IMR-90 (cell line): ENCODE data around the gene CRYM. TPM values are rescaled to one million over a fixed set of nuclear protein-coding genes. Genes with fewer than 3 reads are reported as not detected.

Source experiments
- ATAC-seq: fragments of 200-7000 bp; cut with Tn5 transposase; 2 replicates; pipeline ENCODE4 v1.9.1; 2020; ENCODE audit warnings: low read depth, mild to moderate bottlenecking, moderate library complexity
- BruUV-seq: library from RNA; stranded (reverse); fragments of 400-500 nt; replicated peaks from 2 replicates; lab custom pipeline; 2021; lab: Mats Ljungman, UMichigan
- CTCF ChIA-PET: fragments of 300-600 bp; formaldehyde crosslinking; extraction: SDS; loops from one replicate; lab custom pipeline; 2021; ENCODE audit warnings: antibody characterized with exemption; lab: Yijun Ruan, JAX
- POLR2A ChIA-PET: fragments of 300-600 bp; sonication (Branson Sonifier 250); formaldehyde crosslinking; loops from one replicate; lab custom pipeline; 2022; ENCODE audit warnings: antibody characterized with exemption; ENCODE audit not compliant: unreplicated experiment; lab: Charles Lee
- DNase-seq: peaks from one replicate; pipeline ENCODE4 v3.0.0; 2013
- H2AFZ ChIP-seq: replicated peaks from 2 replicates; pipeline ENCODE3; 2013; ENCODE audit warnings: low read length, mild to moderate bottlenecking; ENCODE audit not compliant: poor library complexity
- H2AK5ac ChIP-seq: 2 replicates; pipeline ENCODE4 v1.6.1; 2013; ENCODE audit warnings: low read depth, low read length, inconsistent platforms
- H2AK9ac ChIP-seq: replicated peaks from 2 replicates; pipeline ENCODE3; 2013; ENCODE audit warnings: mild to moderate bottlenecking, low read depth, low read length, moderate library complexity; ENCODE audit not compliant: poor library complexity
- H2BK120ac ChIP-seq: 2 replicates; pipeline ENCODE4 v1.6.1; 2013; ENCODE audit warnings: low read depth, low read length, inconsistent platforms
- H2BK15ac ChIP-seq: 3 replicates; pipeline ENCODE4 v1.6.1; 2013; ENCODE audit warnings: low read depth, low read length, inconsistent platforms
- H2BK20ac ChIP-seq: 2 replicates; pipeline ENCODE4 v1.6.1; 2013; ENCODE audit warnings: low read depth, mild to moderate bottlenecking, inconsistent platforms, low read length, moderate library complexity
- H2BK5ac ChIP-seq: 2 replicates; pipeline ENCODE4 v1.6.1; 2013; ENCODE audit warnings: mild to moderate bottlenecking, low read depth, low read length, inconsistent platforms; ENCODE audit not compliant: poor library complexity, severe bottlenecking
- H3K14ac ChIP-seq: replicated peaks from 2 replicates; pipeline ENCODE4 v1.6.1; 2013; ENCODE audit warnings: low read depth, low read length, inconsistent platforms
- H3K18ac ChIP-seq: 2 replicates; pipeline ENCODE4 v1.6.1; 2013; ENCODE audit warnings: low read depth, low read length, control low read depth
- H3K23ac ChIP-seq: 2 replicates; pipeline ENCODE4 v1.6.1; 2013; ENCODE audit warnings: low read depth, low read length, inconsistent platforms
- H3K27ac ChIP-seq: 2 replicates; pipeline ENCODE4 v1.5.1; 2013; ENCODE audit warnings: mild to moderate bottlenecking, control low read depth, low read length; ENCODE audit not compliant: insufficient read depth
- H3K27me3 ChIP-seq: 2 replicates; pipeline ENCODE4 v1.6.1; 2013; ENCODE audit warnings: low read length; ENCODE audit not compliant: control insufficient read depth, insufficient read depth
- H3K36me3 ChIP-seq: 2 replicates; pipeline ENCODE4 v1.6.1; 2013; ENCODE audit warnings: low read length, mixed read lengths; ENCODE audit not compliant: control insufficient read depth, insufficient read depth
- H3K4ac ChIP-seq: 2 replicates; pipeline ENCODE4 v1.6.1; 2013; ENCODE audit warnings: low read depth, low read length, inconsistent platforms
- H3K4me1 ChIP-seq: 2 replicates; pipeline ENCODE4 v1.6.1; 2013; ENCODE audit warnings: low read length, mixed read lengths; ENCODE audit not compliant: control insufficient read depth, insufficient read depth
- H3K4me2 ChIP-seq: 2 replicates; pipeline ENCODE4 v1.6.1; 2013; ENCODE audit warnings: low read depth, mild to moderate bottlenecking, control low read depth, low read length, moderate library complexity
- H3K4me3 ChIP-seq: 2 replicates; pipeline ENCODE4 v1.5.1; 2013; ENCODE audit warnings: low read depth, mild to moderate bottlenecking, control low read depth, low read length, moderate library complexity; ENCODE audit not compliant: insufficient read depth
- H3K56ac ChIP-seq: 2 replicates; pipeline ENCODE4 v1.6.1; 2013; ENCODE audit warnings: low read length, inconsistent platforms; ENCODE audit not compliant: insufficient read depth; ENCODE audit errors: extremely low read depth
- H3K79me1 ChIP-seq, 2 experiments: 2 replicates each; pipeline ENCODE4 v1.6.1; 2013; ENCODE audit warnings: low read length in 2 of 2, inconsistent platforms in 1 of 2, low read depth in 1 of 2
- H3K9ac ChIP-seq: 2 replicates; pipeline ENCODE4 v1.6.1; 2013; ENCODE audit warnings: low read depth, low read length, control low read depth
- H3K9me1 ChIP-seq: 2 replicates; pipeline ENCODE4 v1.6.1; 2013; ENCODE audit warnings: low read length, inconsistent platforms; ENCODE audit not compliant: insufficient read depth
- H3K9me3 ChIP-seq: 2 replicates; pipeline ENCODE4 v1.6.1; 2013; ENCODE audit warnings: low read length; ENCODE audit not compliant: control insufficient read depth, insufficient read depth
- H4K20me1 ChIP-seq: 2 replicates; pipeline ENCODE4 v1.6.1; 2013; ENCODE audit warnings: low read length, inconsistent platforms; ENCODE audit not compliant: insufficient read depth
- H4K5ac ChIP-seq: 2 replicates; pipeline ENCODE4 v1.6.1; 2013; ENCODE audit warnings: mild to moderate bottlenecking, low read depth, low read length, control low read depth
- H4K8ac ChIP-seq, 2 experiments: 2 replicates each; pipeline ENCODE4 v1.6.1; 2013; ENCODE audit warnings: low read depth in 2 of 2, low read length in 2 of 2, control low read depth in 1 of 2, inconsistent platforms in 1 of 2
- H4K91ac ChIP-seq: 2 replicates; pipeline ENCODE4 v1.6.1; 2013; ENCODE audit warnings: low read depth, low read length, inconsistent platforms; ENCODE audit not compliant: insufficient read depth
- BHLHE40 ChIP-seq: fragments of 150-350 bp; IDR thresholded peaks from 2 replicates; pipeline ENCODE4 v1.6.1; 2016; ENCODE audit warnings: mild to moderate bottlenecking, low read depth, low read length
- CEBPB ChIP-seq: IDR thresholded peaks from 2 replicates; pipeline ENCODE4 v1.6.1; 2012; ENCODE audit warnings: low read depth, low read length, improper control_type of control experiment
- CHD1 ChIP-seq: IDR thresholded peaks from 2 replicates; pipeline ENCODE4 v1.6.1; 2012; ENCODE audit warnings: low read depth, low read length, improper control_type of control experiment
- FOS ChIP-seq: fragments of 150-350 bp; IDR thresholded peaks from 2 replicates; pipeline ENCODE4 v1.6.1; 2016; ENCODE audit warnings: low read depth, low read length
- MAFK ChIP-seq: IDR thresholded peaks from 2 replicates; pipeline ENCODE4 v1.6.1; 2012; ENCODE audit warnings: low read depth, low read length, improper control_type of control experiment
- MAZ ChIP-seq: IDR thresholded peaks from 2 replicates; pipeline ENCODE4 v1.6.1; 2012; ENCODE audit warnings: low read depth, mild to moderate bottlenecking, low read length, improper control_type of control experiment, moderate library complexity, borderline replicate concordance
- MXI1 ChIP-seq: IDR thresholded peaks from 2 replicates; pipeline ENCODE4 v1.6.1; 2012; ENCODE audit warnings: low read depth, mild to moderate bottlenecking, low read length, moderate library complexity, borderline replicate concordance
- NFE2L2 ChIP-seq: fragments of 150-350 bp; IDR thresholded peaks from 2 replicates; pipeline ENCODE4 v1.6.1; 2016; ENCODE audit warnings: low read depth, mild to moderate bottlenecking, low read length
- POLR2A ChIP-seq: IDR thresholded peaks from 2 replicates; pipeline ENCODE4 v1.6.1; 2012; ENCODE audit warnings: mild to moderate bottlenecking, low read depth, low read length
- RAD21 ChIP-seq: IDR thresholded peaks from 2 replicates; pipeline ENCODE4 v1.6.1; 2012; ENCODE audit warnings: low read length, improper control_type of control experiment
- RCOR1 ChIP-seq: IDR thresholded peaks from 2 replicates; pipeline ENCODE4 v1.6.1; 2012; ENCODE audit warnings: mild to moderate bottlenecking, low read length, improper control_type of control experiment; ENCODE audit not compliant: insufficient replicate concordance
- RFX5 ChIP-seq: IDR thresholded peaks from 2 replicates; pipeline ENCODE4 v1.8.0; 2012; ENCODE audit warnings: low read depth, mild to moderate bottlenecking, low read length, moderate library complexity
- SMC3 ChIP-seq: fragments of 150-350 bp; IDR thresholded peaks from 2 replicates; pipeline ENCODE4 v1.6.1; 2016; ENCODE audit warnings: low read depth, mild to moderate bottlenecking, antibody characterized with exemption, low read length, moderate library complexity
- WGBS, 2 experiments: methylation state at CpG; one replicate each; pipeline versions ENCODE4 v1.1.5 to v1.1.7; 2013; ENCODE audit warnings: missing lambda C conversion rate in 2 of 2; ENCODE audit not compliant: insufficient read length in 1 of 2; ENCODE audit errors: extremely low coverage in 2 of 2; 5-methylcytosine and 5-hydroxymethylcytosine counted together
- dilution Hi-C: fragments of 300-500 bp; cut with HindIII; formaldehyde crosslinking; loops from one replicate; pipeline ENCODE4 v1.14.3; 2018; ENCODE audit warnings: low sequenced_read_pairs; ENCODE audit not compliant: unreplicated experiment
- in situ Hi-C: fragments of 300-500 bp; cut with MboI; formaldehyde crosslinking; loops from 3 replicates; pipeline ENCODE4 v1.14.3; 2019; ENCODE audit warnings: low sequenced_read_pairs, inconsistent platforms, mixed read lengths
- intact Hi-C: fragments of 100-400 bp; cut with micrococcal nuclease; formaldehyde crosslinking; loops from 2 replicates; pipeline ENCODE4 v1.10.0; 2022
- polyA plus RNA-seq, 3 experiments: library from polyadenylated mRNA; depleted of rRNA; stranded (reverse); fragments of >200 nt; gene quantifications; 2 replicates each; pipeline ENCODE4 v1.2.3, GENCODE V29; 2012; ENCODE audit warnings: low replicate concordance in 1 of 3
- total RNA-seq: library from RNA; depleted of rRNA; stranded (reverse); fragments of >200 nt; gene quantifications from 2 replicates; pipeline ENCODE4 v1.2.3, GENCODE V29; 2012
- TF ChIP-seq, protein P1 (sequence below): fragments of 150-350 bp; IDR thresholded peaks from 2 replicates; pipeline ENCODE4 v1.6.1; 2016; ENCODE audit warnings: low read depth, mild to moderate bottlenecking, low read length, moderate library complexity, borderline replicate concordance
- TF ChIP-seq, protein P2 (sequence below): conservative IDR thresholded peaks from 2 replicates; pipeline ENCODE4 v1.5.1; 2012; ENCODE audit warnings: mild to moderate bottlenecking, low read depth, low read length, improper control_type of control experiment
- TF ChIP-seq, protein P3 (sequence below): fragments of 150-350 bp; IDR thresholded peaks from 2 replicates; pipeline ENCODE4 v1.6.1; 2017; ENCODE audit warnings: mild to moderate bottlenecking, antibody characterized with exemption, low read length, low read depth

CRYM gene
- total and polyA plus RNA-seq, 2 of the 4 experiments (the other 2 are of a cell fraction): not detected

DNA sequence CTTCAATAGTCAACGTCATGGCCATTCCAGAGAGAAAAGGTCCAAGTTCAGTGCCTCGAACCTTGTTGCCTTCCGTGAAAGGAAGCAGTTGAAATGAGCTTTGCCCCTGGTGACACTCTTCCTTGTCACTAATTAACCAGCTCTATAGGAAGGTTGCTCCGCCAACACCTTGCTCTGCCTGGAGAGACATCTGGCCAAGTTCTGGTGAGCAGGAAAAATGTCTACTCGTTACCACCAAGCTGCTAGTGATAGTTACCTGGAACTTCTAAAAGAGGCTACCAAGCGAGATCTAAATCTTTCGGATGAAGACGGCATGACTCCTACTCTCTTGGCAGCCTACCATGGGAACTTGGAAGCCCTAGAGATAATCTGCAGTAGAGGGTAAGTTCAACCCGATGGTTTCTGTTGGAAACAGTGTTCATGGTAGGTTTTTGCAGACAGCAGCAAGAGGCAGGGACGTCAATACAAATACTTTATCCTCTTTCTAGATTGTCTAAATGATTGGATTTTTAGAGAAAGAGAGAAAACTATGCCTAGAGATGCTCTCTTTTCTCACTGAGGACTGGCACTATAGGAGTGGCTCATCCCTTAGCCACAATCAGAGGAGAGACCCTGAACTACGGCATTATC lies 44.5 kb downstream of the CRYM start, which contains the start of gene ANKS4B:
Gene ANKS4B (plus strand): TSS at position 179 of the 630 bp plus-strand sequence. CDS start 39 bp downstream, at position 218.
- in situ Hi-C loops: no loop called here
- H3K36me3 ChIP-seq: no peaks in the 10 kb centered on the region
- no peaks in the 10 kb centered on the region for H4K20me1 ChIP-seq
- peaks cover 9% of the 10 kb centered on the region for H3K27me3 ChIP-seq
- H3K9me3 ChIP-seq: no peaks in the 10 kb centered on the region
- H3K9ac ChIP-seq: no peak within 1 kb of the TSS
- H3K4me1 ChIP-seq: no peaks in the 10 kb centered on the region
- no peak within 1 kb of the TSS for H2BK15ac ChIP-seq
- BruUV-seq: no TSS peak
- no peak within 1 kb of the TSS for H2BK120ac ChIP-seq
- H2AK5ac ChIP-seq: no peak within 1 kb of the TSS
- H3K4me2 ChIP-seq: no peak within 1 kb of the TSS
- ChIA-PET CTCF (interaction anchor here (0.5 kb wide), 1 partner anchor 45 kb away, joined by 3 read pairs; no protein-coding TSS in a partner anchor), POLR2A (no interaction called here)
- H3K79me1 ChIP-seq: no peaks in the 10 kb centered on the region
- ATAC-seq (no peak), DNase-seq (no peak)
- WGBS, 2 experiments: no CpG with 5 or more reads among the region's 11 CpGs
- intact Hi-C loops: no loop called here
- no peaks in the 10 kb centered on the region for H3K9me1 ChIP-seq
- no peak within 1 kb of the TSS for H3K18ac ChIP-seq
- H4K5ac ChIP-seq: no peak within 1 kb of the TSS
- H2BK20ac ChIP-seq: no peak within 1 kb of the TSS
- no peak within 1 kb of the TSS for H3K27ac ChIP-seq
- dilution Hi-C loops: no loop called here
- no peak within 1 kb of the TSS for H3K4ac ChIP-seq
- no peak within 1 kb of the TSS for H2BK5ac ChIP-seq
- no peak within 1 kb of the TSS for H2AK9ac ChIP-seq
- no peak within 1 kb of the TSS for H4K8ac ChIP-seq
- H2AFZ ChIP-seq: no peak within 1 kb of the TSS
- no peak within 1 kb of the TSS for H4K91ac ChIP-seq
- no peak within 1 kb of the TSS for H3K56ac ChIP-seq
- TF ChIP-seq CEBPB: no peak
- no peak for TF ChIP-seq CHD1
- no peak for TF ChIP-seq SMC3
- no peak for TF ChIP-seq BHLHE40
- no peak for TF ChIP-seq NFE2L2
- TF ChIP-seq FOS: no peak
- no peak for TF ChIP-seq RFX5
- TF ChIP-seq, protein P1, sequence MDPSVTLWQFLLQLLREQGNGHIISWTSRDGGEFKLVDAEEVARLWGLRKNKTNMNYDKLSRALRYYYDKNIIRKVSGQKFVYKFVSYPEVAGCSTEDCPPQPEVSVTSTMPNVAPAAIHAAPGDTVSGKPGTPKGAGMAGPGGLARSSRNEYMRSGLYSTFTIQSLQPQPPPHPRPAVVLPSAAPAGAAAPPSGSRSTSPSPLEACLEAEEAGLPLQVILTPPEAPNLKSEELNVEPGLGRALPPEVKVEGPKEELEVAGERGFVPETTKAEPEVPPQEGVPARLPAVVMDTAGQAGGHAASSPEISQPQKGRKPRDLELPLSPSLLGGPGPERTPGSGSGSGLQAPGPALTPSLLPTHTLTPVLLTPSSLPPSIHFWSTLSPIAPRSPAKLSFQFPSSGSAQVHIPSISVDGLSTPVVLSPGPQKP: no peak
- TF ChIP-seq, protein P2, sequence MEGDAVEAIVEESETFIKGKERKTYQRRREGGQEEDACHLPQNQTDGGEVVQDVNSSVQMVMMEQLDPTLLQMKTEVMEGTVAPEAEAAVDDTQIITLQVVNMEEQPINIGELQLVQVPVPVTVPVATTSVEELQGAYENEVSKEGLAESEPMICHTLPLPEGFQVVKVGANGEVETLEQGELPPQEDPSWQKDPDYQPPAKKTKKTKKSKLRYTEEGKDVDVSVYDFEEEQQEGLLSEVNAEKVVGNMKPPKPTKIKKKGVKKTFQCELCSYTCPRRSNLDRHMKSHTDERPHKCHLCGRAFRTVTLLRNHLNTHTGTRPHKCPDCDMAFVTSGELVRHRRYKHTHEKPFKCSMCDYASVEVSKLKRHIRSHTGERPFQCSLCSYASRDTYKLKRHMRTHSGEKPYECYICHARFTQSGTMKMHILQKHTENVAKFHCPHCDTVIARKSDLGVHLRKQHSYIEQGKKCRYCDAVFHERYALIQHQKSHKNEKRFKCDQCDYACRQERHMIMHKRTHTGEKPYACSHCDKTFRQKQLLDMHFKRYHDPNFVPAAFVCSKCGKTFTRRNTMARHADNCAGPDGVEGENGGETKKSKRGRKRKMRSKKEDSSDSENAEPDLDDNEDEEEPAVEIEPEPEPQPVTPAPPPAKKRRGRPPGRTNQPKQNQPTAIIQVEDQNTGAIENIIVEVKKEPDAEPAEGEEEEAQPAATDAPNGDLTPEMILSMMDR: no peak
- no peak for TF ChIP-seq MAFK
- TF ChIP-seq POLR2A: no peak
- TF ChIP-seq MAZ: no peak
- TF ChIP-seq, protein P3, sequence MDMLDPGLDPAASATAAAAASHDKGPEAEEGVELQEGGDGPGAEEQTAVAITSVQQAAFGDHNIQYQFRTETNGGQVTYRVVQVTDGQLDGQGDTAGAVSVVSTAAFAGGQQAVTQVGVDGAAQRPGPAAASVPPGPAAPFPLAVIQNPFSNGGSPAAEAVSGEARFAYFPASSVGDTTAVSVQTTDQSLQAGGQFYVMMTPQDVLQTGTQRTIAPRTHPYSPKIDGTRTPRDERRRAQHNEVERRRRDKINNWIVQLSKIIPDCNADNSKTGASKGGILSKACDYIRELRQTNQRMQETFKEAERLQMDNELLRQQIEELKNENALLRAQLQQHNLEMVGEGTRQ: no peak
- no peak for TF ChIP-seq MXI1
- no peak for TF ChIP-seq RAD21
- no peak for TF ChIP-seq RCOR1
- H3K23ac ChIP-seq: no peak within 1 kb of the TSS
- no peak within 1 kb of the TSS for H3K4me3 ChIP-seq
- no peak within 1 kb of the TSS for H3K14ac ChIP-seq
